GM19099 (cell line): Measurements from ENCODE around the gene BMP6.

ENCODE experiments used
- POLR2A ChIP-seq: IDR thresholded peaks from 3 replicates; pipeline ENCODE4 v1.6.1; 2011; ENCODE audit warnings: low read depth; ENCODE audit not compliant: insufficient read length; ENCODE audit errors: extremely low read depth

BMP6 gene

GRCh38 chr6:7841781-7842468, 116.0 kb downstream of the BMP6 start:
- no peak for TF ChIP-seq POLR2A

GRCh38 chr6:7846966-7847818, 121.3 kb downstream of the BMP6 start:
- no peak for TF ChIP-seq POLR2A

GRCh38 chr6:7848229-7848628, 122.3 kb downstream of the BMP6 start:
- no peak for TF ChIP-seq POLR2A

GRCh38 chr6:7851780-7852179, 125.9 kb downstream of the BMP6 start:
- no peak for TF ChIP-seq POLR2A

GRCh38 chr6:7859591-7859990, 133.7 kb downstream of the BMP6 start:
- TF ChIP-seq POLR2A = no peak

- TF ChIP-seq POLR2A = no peak
Observed at GRCh38 chr6:7865781-7866180, 139.9 kb downstream of the BMP6 start.

- no peak for TF ChIP-seq POLR2A
Observed at GRCh38 chr6:7866526-7866925, 140.6 kb downstream of the BMP6 start.

GRCh38 chr6:7868926-7869325, 143.0 kb downstream of the BMP6 start:
- no peak for TF ChIP-seq POLR2A

GRCh38 chr6:7878401-7878964, 152.6 kb downstream of the BMP6 start:
- TF ChIP-seq POLR2A = peak; percentile 15

GRCh38 chr6:7879043-7879442, 153.1 kb downstream of the BMP6 start:
- TF ChIP-seq POLR2A = no peak

- TF ChIP-seq POLR2A = no peak
Observed at GRCh38 chr6:7879579-7879978, 153.7 kb downstream of the BMP6 start.

GRCh38 chr6:7879980-7880717, 154.2 kb downstream of the BMP6 start:
- peak; percentile 7 for TF ChIP-seq POLR2A

GRCh38 chr6:7880718-7881107, 154.8 kb downstream of the BMP6 start:
- no peak for TF ChIP-seq POLR2A

GRCh38 chr6:7881765-7882500, 156.0 kb downstream of the BMP6 start:
- peak; percentile 10 for TF ChIP-seq POLR2A

GRCh38 chr6:7882505-7883257, 156.8 kb downstream of the BMP6 start:
- TF ChIP-seq POLR2A = no peak

GRCh38 chr6:7883381-7883780, 157.5 kb downstream of the BMP6 start:
- no peak for TF ChIP-seq POLR2A
